NCI-H2196 treated with DMSO at 0.1 percent for 48 hours (cell line): ENCODE data around the gene PHEX.

Experiments used
- DNase-seq: peaks from one replicate; lab custom pipeline; 2025; ENCODE audit not compliant: unreplicated experiment; lab: John Stamatoyannopoulos, UW

The PHEX gene

GRCh38 chrX:22097012-22097694 is 65.0 kb downstream of the PHEX start:
- no peak for DNase-seq

GRCh38 chrX:22105231-22105630 is 73.1 kb downstream of the PHEX start:
- no peak for DNase-seq

- no peak for DNase-seq
These were observed 73.8 kb downstream of the PHEX start for GRCh38 chrX:22105971-22106370.

- no peak for DNase-seq
These were observed 77.3 kb downstream of the PHEX start for GRCh38 chrX:22109442-22109841.

- DNase-seq: no peak
These were observed 78.8 kb downstream of the PHEX start for GRCh38 chrX:22110729-22111494.

GRCh38 chrX:22116605-22117546 is 84.8 kb downstream of the PHEX start:
- no peak for DNase-seq

- DNase-seq: no peak
These were observed 85.5 kb downstream of the PHEX start for GRCh38 chrX:22117633-22118032.

GRCh38 chrX:22118161-22118830 is 86.2 kb downstream of the PHEX start:
- no peak for DNase-seq

GRCh38 chrX:22121161-22121560 is 89.0 kb downstream of the PHEX start:
- no peak for DNase-seq

- no peak for DNase-seq
These were observed 90.4 kb downstream of the PHEX start for GRCh38 chrX:22122510-22122909.

- no peak for DNase-seq
These were observed 92.0 kb downstream of the PHEX start for GRCh38 chrX:22124098-22124497.

- DNase-seq: no peak
These were observed 93.4 kb downstream of the PHEX start for GRCh38 chrX:22125481-22125880.

- DNase-seq: no peak
These were observed 94.2 kb downstream of the PHEX start for GRCh38 chrX:22126327-22126726.

GRCh38 chrX:22128961-22129360 is 96.8 kb downstream of the PHEX start:
- DNase-seq: no peak

- no peak for DNase-seq
These were observed 102.6 kb downstream of the PHEX start for GRCh38 chrX:22134681-22135080.

GRCh38 chrX:22135171-22135711 is 103.1 kb downstream of the PHEX start:
- no peak for DNase-seq

- DNase-seq: peak; percentile 58
These were observed 104.0 kb downstream of the PHEX start for GRCh38 chrX:22135994-22136684.

GRCh38 chrX:22136711-22137110 is 104.6 kb downstream of the PHEX start:
- peak; percentile 46 for DNase-seq

GRCh38 chrX:22139822-22140221 is 107.7 kb downstream of the PHEX start:
- DNase-seq: no peak
